ENCODE measurements around the gene ZNF579. TPM values are rescaled to one million over a fixed set of nuclear protein-coding genes. Genes with fewer than 3 reads are reported as not detected.

ZNF579 gene
- total RNA-seq, 1 experiment from 2014 or later, result 12.6 TPM

GRCh38 chr19:55546011-55546410 lies 34.6 kb downstream of the ZNF579 start:
- CTCF ChIA-PET, result interaction anchor here (0.6 kb wide), 2 partner anchors 107 to 432 kb away, joined by 3 to 4 read pairs; no protein-coding TSS in a partner anchor
- Mint-ChIP-seq H3K27me3 (ENCODE audit: insufficient read depth, unreplicated experiment) (peaks cover 14% of the 10 kb centered on the region), H3K36me3 (ENCODE audit: insufficient read depth, unreplicated experiment) (no peaks in the 10 kb centered on the region), H3K9me3 (ENCODE audit: unreplicated experiment) (peaks cover 14% of the 10 kb centered on the region), H3K27ac (ENCODE audit: low read depth, unreplicated experiment) (no peak overlapping the region), H3K4me1 (ENCODE audit: insufficient read depth, unreplicated experiment) (peaks cover 13% of the 10 kb centered on the region), H3K4me3 (ENCODE audit: unreplicated experiment) (no peak overlapping the region)
- DNase-seq (ENCODE audit: unreplicated experiment), result no peak
- no TSS peak for BruUV-seq (replicated peaks)
- intact Hi-C loops (cut with micrococcal nuclease), result no loop called here
- no peak for TF ChIP-seq CTCF (IDR thresholded peaks at IDR 0.05; ENCODE audit: unreplicated experiment)
- POLR2A ChIA-PET, result no interaction called here

GRCh38 chr19:55545443-55545842 lies 35.2 kb downstream of the ZNF579 start, which contains the start of gene SBK3:
Gene SBK3 (minus strand): TSS chr19:55545543. CDS start chr19:55545543, 0 bp downstream.
- Mint-ChIP-seq H3K4me3 (ENCODE audit: unreplicated experiment) (no peak within 1 kb of the TSS), H3K36me3 (ENCODE audit: insufficient read depth, unreplicated experiment) (no peaks in the 10 kb centered on the region), H3K27ac (ENCODE audit: low read depth, unreplicated experiment) (no peak within 1 kb of the TSS), H3K4me1 (ENCODE audit: insufficient read depth, unreplicated experiment) (peaks cover 13% of the 10 kb centered on the region), H3K9me3 (ENCODE audit: unreplicated experiment) (peaks cover 14% of the 10 kb centered on the region), H3K27me3 (ENCODE audit: insufficient read depth, unreplicated experiment) (peaks cover 14% of the 10 kb centered on the region)
- BruUV-seq (replicated peaks), result no TSS peak
- intact Hi-C loops (cut with micrococcal nuclease), result no loop called here
- CTCF ChIA-PET, result interaction anchor here (0.6 kb wide), 1 partner anchor 432 kb away, joined by 3 read pairs; no protein-coding TSS in a partner anchor
- DNase-seq (ENCODE audit: unreplicated experiment), result no peak
- POLR2A ChIA-PET, result no interaction called here
- TF ChIP-seq CTCF (IDR thresholded peaks at IDR 0.05; ENCODE audit: unreplicated experiment), result no peak

GRCh38 chr19:55544776-55545439 lies 35.7 kb downstream of the ZNF579 start:
- ChIA-PET POLR2A (no interaction called here), CTCF (no interaction called here)
- Mint-ChIP-seq H3K36me3 (ENCODE audit: insufficient read depth, unreplicated experiment) (no peaks in the 10 kb centered on the region), H3K4me3 (ENCODE audit: unreplicated experiment) (no peak overlapping the region), H3K27me3 (ENCODE audit: insufficient read depth, unreplicated experiment) (peaks cover 14% of the 10 kb centered on the region), H3K4me1 (ENCODE audit: insufficient read depth, unreplicated experiment) (peaks cover 13% of the 10 kb centered on the region), H3K9me3 (ENCODE audit: unreplicated experiment) (peaks cover 14% of the 10 kb centered on the region), H3K27ac (ENCODE audit: low read depth, unreplicated experiment) (no peak overlapping the region)
- DNase-seq (ENCODE audit: unreplicated experiment), result no peak
- BruUV-seq (replicated peaks), result no TSS peak
- intact Hi-C loops (cut with micrococcal nuclease), result no loop called here
- TF ChIP-seq CTCF (IDR thresholded peaks at IDR 0.05; ENCODE audit: unreplicated experiment), result no peak

DNA sequence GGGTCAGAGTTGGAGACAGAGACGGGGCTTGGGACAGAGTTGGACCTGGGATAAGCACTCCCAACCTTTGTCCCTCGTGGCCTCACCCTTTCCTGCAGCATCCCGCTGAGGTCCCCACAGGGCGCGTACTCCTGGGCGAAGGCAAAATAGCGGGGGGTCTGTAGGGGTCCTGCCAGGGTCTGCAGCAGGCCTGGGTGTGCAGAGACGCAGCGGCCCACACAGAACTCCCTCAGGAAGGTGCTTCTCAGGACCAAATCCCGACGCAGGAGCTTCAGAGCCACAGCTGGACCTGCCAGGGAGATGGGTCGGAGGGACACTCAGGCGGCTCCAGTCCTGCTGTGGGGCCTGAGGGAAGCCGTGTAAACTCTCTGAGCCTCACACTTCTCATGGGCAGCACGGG lies 36.6 kb downstream of the ZNF579 start:
- POLR2A ChIA-PET, result no interaction called here
- no peak for TF ChIP-seq CTCF (IDR thresholded peaks at IDR 0.05; ENCODE audit: unreplicated experiment)

More for the DNA sequence above, 36.6 kb downstream of the ZNF579 start:
- H3K4me3 Mint-ChIP-seq (ENCODE audit: unreplicated experiment), result no peak overlapping the region
- no peak for DNase-seq (ENCODE audit: unreplicated experiment)
- peaks cover 14% of the 10 kb centered on the region for H3K9me3 Mint-ChIP-seq (ENCODE audit: unreplicated experiment)
- no TSS peak for BruUV-seq (replicated peaks)
- CTCF ChIA-PET, result no interaction called here
- no peak overlapping the region for H3K27ac Mint-ChIP-seq (ENCODE audit: low read depth, unreplicated experiment)
- H3K36me3 Mint-ChIP-seq (ENCODE audit: insufficient read depth, unreplicated experiment), result no peaks in the 10 kb centered on the region
- peaks cover 13% of the 10 kb centered on the region for H3K4me1 Mint-ChIP-seq (ENCODE audit: insufficient read depth, unreplicated experiment)
- peaks cover 14% of the 10 kb centered on the region for H3K27me3 Mint-ChIP-seq (ENCODE audit: insufficient read depth, unreplicated experiment)
- intact Hi-C loops (cut with micrococcal nuclease), result no loop called here
